Suprapubic skin (tissue), 4 donors: ENCODE data around the gene MUC6. TPM values are rescaled to one million over a fixed set of nuclear protein-coding genes. Genes with fewer than 3 reads are reported as not detected.

ENCODE experiments used
- DNase-seq, 2 donors: peaks; one replicate each; pipeline ENCODE4 v3.0.0-alpha.2; 2019; ENCODE audit warnings: low spot score in 2 of 2
- H3K27ac ChIP-seq: fragments of 200-600 bp; sonication (generic); one replicate; pipeline ENCODE4 v1.5.1; 2019
- H3K27me3 ChIP-seq: fragments of 200-600 bp; sonication (generic); one replicate; pipeline ENCODE4 v1.5.1; 2019
- H3K36me3 ChIP-seq: fragments of 200-600 bp; sonication (generic); one replicate; pipeline ENCODE4 v1.5.1; 2019
- H3K4me1 ChIP-seq: fragments of 200-600 bp; sonication (generic); one replicate; pipeline ENCODE4 v1.5.1; 2019
- H3K4me3 ChIP-seq: fragments of 200-600 bp; sonication (generic); one replicate; pipeline ENCODE4 v1.5.1; 2019; ENCODE audit warnings: mild to moderate bottlenecking
- H3K9me3 ChIP-seq: fragments of 200-600 bp; sonication (generic); one replicate; pipeline ENCODE4 v1.5.1; 2019
- EP300 ChIP-seq: sonication (generic); formaldehyde crosslinking; IDR thresholded peaks from one replicate; pipeline ENCODE4 v1.6.1; 2017; ENCODE audit warnings: antibody characterized with exemption
- POLR2A ChIP-seq, 2 donors: fragments of 450-650 bp; IDR thresholded peaks; one replicate each; pipeline ENCODE4 v1.6.1; 2017; ENCODE audit warnings: antibody characterized with exemption in 2 of 2, mild to moderate bottlenecking in 2 of 2, moderate library complexity in 2 of 2
- POLR2AphosphoS5 ChIP-seq, 3 donors: sonication (generic); formaldehyde crosslinking; IDR thresholded peaks; one replicate each; pipeline ENCODE4 v1.6.1; 2017; ENCODE audit warnings: antibody characterized with exemption in 3 of 3
- WGBS: methylation state at CpG from one replicate; pipeline ENCODE4 v1.1.5; 2018; 5-methylcytosine and 5-hydroxymethylcytosine counted together
- total RNA-seq, 4 donors: library from RNA; depleted of rRNA; stranded (reverse); fragments of >200 nt; gene quantifications; one replicate each; pipeline ENCODE4 v1.1.0, GENCODE V29; 2016
- TF ChIP-seq, protein P1 (sequence below), 2 donors: fragments of 200-600 bp in 1 of 2; fragments of 450-650 bp in 1 of 2; sonication (generic) in 1 of 2; IDR thresholded peaks; one replicate each; pipeline ENCODE4 v1.5.1; 2016 to 2019; ENCODE audit warnings: antibody characterized with exemption in 2 of 2, mild to moderate bottlenecking in 1 of 2, moderate library complexity in 1 of 2

The MUC6 gene
- total RNA-seq, 4 donors from 2014 or later: 0.04 TPM; not detected in 3

- DNase-seq: no peak
These were observed 4.1 kb downstream of the MUC6 start for GRCh38 chr11:1032310-1032891.

GRCh38 chr11:1031121-1031899 is 5.2 kb downstream of the MUC6 start:
- 86% methylated on average over 11 of the region's 30 CpGs for WGBS
- Histone ChIP-seq H3K4me1 (no peaks in the 10 kb centered on the region), H3K9me3 (no peaks in the 10 kb centered on the region), H3K36me3 (no peaks in the 10 kb centered on the region), H3K4me3 (no peak overlapping the region), H3K27ac (no peak overlapping the region), H3K27me3 (peaks cover 42% of the 10 kb centered on the region)
- TF ChIP-seq POLR2AphosphoS5 (IDR thresholded peaks at IDR 0.05) (no peak), EP300 (no peak), POLR2A (IDR thresholded peaks at IDR 0.05) (no peak)
- TF ChIP-seq, protein P1, sequence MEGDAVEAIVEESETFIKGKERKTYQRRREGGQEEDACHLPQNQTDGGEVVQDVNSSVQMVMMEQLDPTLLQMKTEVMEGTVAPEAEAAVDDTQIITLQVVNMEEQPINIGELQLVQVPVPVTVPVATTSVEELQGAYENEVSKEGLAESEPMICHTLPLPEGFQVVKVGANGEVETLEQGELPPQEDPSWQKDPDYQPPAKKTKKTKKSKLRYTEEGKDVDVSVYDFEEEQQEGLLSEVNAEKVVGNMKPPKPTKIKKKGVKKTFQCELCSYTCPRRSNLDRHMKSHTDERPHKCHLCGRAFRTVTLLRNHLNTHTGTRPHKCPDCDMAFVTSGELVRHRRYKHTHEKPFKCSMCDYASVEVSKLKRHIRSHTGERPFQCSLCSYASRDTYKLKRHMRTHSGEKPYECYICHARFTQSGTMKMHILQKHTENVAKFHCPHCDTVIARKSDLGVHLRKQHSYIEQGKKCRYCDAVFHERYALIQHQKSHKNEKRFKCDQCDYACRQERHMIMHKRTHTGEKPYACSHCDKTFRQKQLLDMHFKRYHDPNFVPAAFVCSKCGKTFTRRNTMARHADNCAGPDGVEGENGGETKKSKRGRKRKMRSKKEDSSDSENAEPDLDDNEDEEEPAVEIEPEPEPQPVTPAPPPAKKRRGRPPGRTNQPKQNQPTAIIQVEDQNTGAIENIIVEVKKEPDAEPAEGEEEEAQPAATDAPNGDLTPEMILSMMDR (IDR thresholded peaks at IDR 0.05): no peak
- DNase-seq: no peak

More at GRCh38 chr11:1032310-1032891, 4.1 kb downstream of the MUC6 start:
- Histone ChIP-seq H3K4me1 (no peaks in the 10 kb centered on the region), H3K27me3 (peaks cover 53% of the 10 kb centered on the region), H3K9me3 (no peaks in the 10 kb centered on the region), H3K27ac (no peak overlapping the region), H3K36me3 (no peaks in the 10 kb centered on the region), H3K4me3 (no peak overlapping the region)
- no peak for TF ChIP-seq POLR2AphosphoS5 (IDR thresholded peaks at IDR 0.05)
- no peak for TF ChIP-seq EP300
- no peak for TF ChIP-seq POLR2A (IDR thresholded peaks at IDR 0.05)
- TF ChIP-seq, protein P1 (IDR thresholded peaks at IDR 0.05): no peak
- 93% methylated on average over 12 of the region's 12 CpGs for WGBS

- H3K9me3 ChIP-seq: no peaks in the 10 kb centered on the region
- H3K4me3 ChIP-seq: no peak overlapping the region
- no peak for DNase-seq
- H3K27ac ChIP-seq: no peak overlapping the region
- no peak for TF ChIP-seq POLR2AphosphoS5 (IDR thresholded peaks at IDR 0.05)
- TF ChIP-seq, protein P1 (IDR thresholded peaks at IDR 0.05): no peak
- no peak for TF ChIP-seq EP300
- no peak for TF ChIP-seq POLR2A (IDR thresholded peaks at IDR 0.05)
- no peaks in the 10 kb centered on the region for H3K36me3 ChIP-seq
- no peaks in the 10 kb centered on the region for H3K4me1 ChIP-seq
- WGBS: no CpG with 5 or more reads among the region's 20 CpGs
- peaks cover 35% of the 10 kb centered on the region for H3K27me3 ChIP-seq
These were observed 6.0 kb downstream of the MUC6 start for GRCh38 chr11:1030556-1030955.

- no peaks in the 10 kb centered on the region for H3K9me3 ChIP-seq
- H3K36me3 ChIP-seq: no peaks in the 10 kb centered on the region
- no peak for DNase-seq
- WGBS: 60% methylated on average over 13 of the region's 16 CpGs
- no peak overlapping the region for H3K27ac ChIP-seq
- no peaks in the 10 kb centered on the region for H3K4me1 ChIP-seq
- peaks cover 30% of the 10 kb centered on the region for H3K27me3 ChIP-seq
- no peak overlapping the region for H3K4me3 ChIP-seq
- TF ChIP-seq POLR2A (IDR thresholded peaks at IDR 0.05) (no peak), POLR2AphosphoS5 (IDR thresholded peaks at IDR 0.05) (no peak), EP300 (no peak)
- TF ChIP-seq, protein P1 (IDR thresholded peaks at IDR 0.05): no peak
These were observed 6.4 kb downstream of the MUC6 start for GRCh38 chr11:1030086-1030485.

DNA sequence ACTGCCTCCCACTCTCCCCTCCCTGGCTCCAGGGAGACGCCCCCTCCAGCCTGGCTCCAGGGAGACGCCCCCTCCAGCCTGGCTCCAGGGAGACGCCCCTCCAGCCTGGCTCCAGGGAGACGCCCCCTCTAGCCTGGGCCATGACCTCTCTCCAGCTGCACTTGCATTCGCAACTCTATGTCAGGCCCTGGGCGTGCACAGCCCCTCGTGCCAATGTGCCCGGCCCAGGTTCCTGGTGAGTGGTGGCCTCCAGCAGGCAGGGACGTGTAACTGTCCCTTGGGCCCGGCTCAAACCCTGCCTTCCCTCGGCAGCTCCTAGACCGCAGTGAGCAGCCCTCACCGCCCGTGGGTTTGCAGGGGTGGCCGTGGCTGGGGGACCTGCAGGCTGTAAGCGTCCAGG is 6.9 kb downstream of the MUC6 start:
- H3K27ac ChIP-seq: no peak overlapping the region
- DNase-seq: no peak
- TF ChIP-seq EP300 (no peak), POLR2A (IDR thresholded peaks at IDR 0.05) (no peak), POLR2AphosphoS5 (IDR thresholded peaks at IDR 0.05) (no peak)
- TF ChIP-seq, protein P1 (IDR thresholded peaks at IDR 0.05): no peak
- H3K9me3 ChIP-seq: no peaks in the 10 kb centered on the region
- no peaks in the 10 kb centered on the region for H3K36me3 ChIP-seq
- 40% methylated on average over 2 of the region's 16 CpGs for WGBS
- H3K27me3 ChIP-seq: peaks cover 27% of the 10 kb centered on the region
- no peaks in the 10 kb centered on the region for H3K4me1 ChIP-seq
- no peak overlapping the region for H3K4me3 ChIP-seq
